HG03175 (cell line): ENCODE results near the gene NDN.

ENCODE experiments used
- ATAC-seq: cut with Tn5 transposase; IDR thresholded peaks from one replicate; pipeline ENCODE4 v1.9.1; 2021; ENCODE audit warnings: mild to moderate bottlenecking, moderate library complexity; ENCODE audit not compliant: unreplicated experiment

Gene NDN

GRCh38 chr15:23644829-23645228 is 42.3 kb downstream of the NDN start:
- no peak for ATAC-seq

- ATAC-seq = no peak
Observed at GRCh38 chr15:23642413-23643044, 44.6 kb downstream of the NDN start.
